ENCODE measurements around the gene GTF2F1.
"Not testable (repeated sequence)": the region's sequence is repeated elsewhere in the genome, so short reads cannot be mapped to it uniquely, and the experiment has no call there.

Gene GTF2F1

DNA sequence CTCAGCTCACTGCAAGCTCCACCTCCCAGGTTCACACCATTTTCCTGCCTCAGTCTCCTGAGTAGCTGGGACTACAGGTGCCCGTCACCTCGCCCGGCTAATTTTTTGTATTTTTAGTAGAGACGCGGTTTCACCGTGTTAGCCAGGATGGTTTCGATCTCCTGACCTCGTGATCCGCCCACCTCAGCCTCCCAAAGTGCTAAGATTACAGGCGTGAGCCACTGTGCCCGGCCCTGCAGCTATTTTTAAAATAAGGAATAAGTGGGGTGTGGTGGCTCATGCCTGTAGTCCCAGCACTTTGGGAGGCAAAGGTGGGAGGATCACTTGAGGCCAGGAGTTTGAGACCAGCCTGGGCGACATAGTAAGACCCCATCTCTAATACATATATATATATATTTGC, 32.5 kb downstream of the GTF2F1 start:
- not testable (repeated sequence) for H3K36me3 ChIP-seq (ENCODE audit: insufficient read depth, low read length); H3K4me2 ChIP-seq (ENCODE audit: low read length); H3K27me3 ChIP-seq (ENCODE audit: control insufficient read depth, insufficient read depth, low read length); H3K9ac ChIP-seq (ENCODE audit: low read depth, low read length); H3K4me3 ChIP-seq (ENCODE audit: low read length); H3K9me3 ChIP-seq (replicated peaks; ENCODE audit: low read length)
- H3K4me1 ChIP-seq (ENCODE audit: control insufficient read depth, insufficient read depth, low read length) = peaks cover 16% of the 10 kb centered on the region

DNA sequence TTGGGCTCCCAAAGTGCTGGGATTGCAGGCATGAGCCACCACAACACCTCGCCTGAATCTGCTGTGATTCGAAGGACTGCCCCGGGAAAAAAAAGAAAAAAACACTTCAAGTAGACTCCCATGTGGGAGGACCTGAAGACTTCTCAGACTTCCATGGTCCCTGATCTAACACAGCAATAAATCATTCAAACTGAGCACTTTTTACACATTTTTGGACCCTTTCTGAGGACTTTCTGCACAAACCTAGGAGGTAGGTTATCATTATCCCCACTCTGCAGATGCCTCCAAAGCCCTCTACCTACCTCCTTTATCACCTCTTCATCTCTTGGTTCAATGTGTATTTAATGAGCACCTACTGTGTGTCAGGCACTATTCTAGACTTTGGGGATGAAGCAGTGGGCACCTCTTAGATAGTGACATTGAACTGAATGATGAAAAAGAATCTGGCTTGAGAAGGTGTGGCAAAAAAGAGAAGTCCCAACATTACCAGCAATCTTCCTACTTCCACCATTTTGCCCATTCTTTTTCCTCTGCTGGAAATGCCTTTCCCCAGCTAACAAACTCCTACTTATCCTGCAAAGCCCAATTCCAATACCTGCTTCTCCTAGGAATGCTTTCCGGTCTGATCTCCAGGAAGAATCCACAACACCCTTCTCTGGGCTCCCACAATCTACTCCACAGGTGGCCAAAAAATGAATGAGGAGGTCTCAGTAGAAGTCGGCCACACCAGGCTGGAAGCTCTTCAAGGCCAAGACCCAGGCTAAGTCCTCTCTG, 33.2 kb downstream of the GTF2F1 start:
- Histone ChIP-seq H3K4me2 (ENCODE audit: low read length) (no peak overlapping the region), H3K9ac (ENCODE audit: low read depth, low read length) (no peak overlapping the region), H3K9me3 (replicated peaks; ENCODE audit: low read length) (no peaks in the 10 kb centered on the region), H3K4me1 (ENCODE audit: control insufficient read depth, insufficient read depth, low read length) (peaks cover 16% of the 10 kb centered on the region), H3K27me3 (ENCODE audit: control insufficient read depth, insufficient read depth, low read length) (no peaks in the 10 kb centered on the region), H3K36me3 (ENCODE audit: insufficient read depth, low read length) (peaks cover 4% of the 10 kb centered on the region), H3K4me3 (ENCODE audit: low read length) (no peak overlapping the region)

DNA sequence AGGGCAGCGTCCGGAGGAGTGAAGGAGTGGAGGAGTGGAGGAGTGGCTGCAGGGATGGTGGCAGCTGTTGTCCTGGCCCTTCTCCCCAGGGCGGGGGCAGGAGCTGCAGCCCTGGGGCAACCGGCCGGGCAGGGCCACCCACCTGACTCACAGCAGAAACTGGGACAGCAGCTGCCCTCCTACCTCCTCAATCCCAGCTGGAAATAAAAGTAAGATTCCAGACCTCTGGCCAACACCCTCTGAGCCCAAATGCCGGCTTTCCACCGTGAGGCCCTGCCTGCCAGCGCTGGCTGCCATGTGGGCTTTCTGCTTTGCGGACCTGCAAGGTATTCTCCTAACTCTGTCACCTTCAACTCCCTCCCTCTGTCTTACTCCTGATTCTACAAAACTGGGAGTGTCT, 35.0 kb downstream of the GTF2F1 start:
- peaks cover 16% of the 10 kb centered on the region for H3K4me1 ChIP-seq (ENCODE audit: control insufficient read depth, insufficient read depth, low read length)
- H3K27me3 ChIP-seq (ENCODE audit: control insufficient read depth, insufficient read depth, low read length) = no peaks in the 10 kb centered on the region
- H3K9ac ChIP-seq (ENCODE audit: low read depth, low read length) = no peak overlapping the region
- H3K4me3 ChIP-seq (ENCODE audit: low read length) = no peak overlapping the region
- no peaks in the 10 kb centered on the region for H3K9me3 ChIP-seq (replicated peaks; ENCODE audit: low read length)
- H3K4me2 ChIP-seq (ENCODE audit: low read length) = no peak overlapping the region
- no peaks in the 10 kb centered on the region for H3K36me3 ChIP-seq (ENCODE audit: insufficient read depth, low read length)

DNA sequence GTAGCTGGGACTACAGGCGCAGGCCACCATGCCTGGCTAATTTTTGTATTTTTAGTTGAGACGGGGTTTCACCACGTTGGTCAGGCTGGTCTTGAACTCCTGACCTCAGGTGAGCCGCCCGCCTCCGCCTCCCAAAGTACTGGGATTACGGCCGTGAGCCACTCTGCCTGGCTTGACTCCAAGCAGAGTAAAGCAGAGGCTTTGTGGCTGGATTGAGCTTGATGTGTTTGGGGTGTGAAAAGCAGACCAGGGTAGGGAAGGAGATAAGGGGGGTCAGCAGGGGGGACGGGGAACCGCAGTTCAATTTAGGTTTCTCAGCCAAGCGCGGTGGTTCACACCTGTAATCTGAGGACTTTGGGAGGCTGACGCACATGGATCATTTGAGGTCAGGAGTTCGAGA, 35.8 kb downstream of the GTF2F1 start:
- H3K9me3 ChIP-seq (replicated peaks; ENCODE audit: low read length) = no peaks in the 10 kb centered on the region
- H3K9ac ChIP-seq (ENCODE audit: low read depth, low read length) = no peak overlapping the region
- no peaks in the 10 kb centered on the region for H3K27me3 ChIP-seq (ENCODE audit: control insufficient read depth, insufficient read depth, low read length)
- no peak overlapping the region for H3K4me2 ChIP-seq (ENCODE audit: low read length)
- peaks cover 8% of the 10 kb centered on the region for H3K4me1 ChIP-seq (ENCODE audit: control insufficient read depth, insufficient read depth, low read length)
- H3K4me3 ChIP-seq (ENCODE audit: low read length) = no peak overlapping the region
- H3K36me3 ChIP-seq (ENCODE audit: insufficient read depth, low read length) = no peaks in the 10 kb centered on the region

DNA sequence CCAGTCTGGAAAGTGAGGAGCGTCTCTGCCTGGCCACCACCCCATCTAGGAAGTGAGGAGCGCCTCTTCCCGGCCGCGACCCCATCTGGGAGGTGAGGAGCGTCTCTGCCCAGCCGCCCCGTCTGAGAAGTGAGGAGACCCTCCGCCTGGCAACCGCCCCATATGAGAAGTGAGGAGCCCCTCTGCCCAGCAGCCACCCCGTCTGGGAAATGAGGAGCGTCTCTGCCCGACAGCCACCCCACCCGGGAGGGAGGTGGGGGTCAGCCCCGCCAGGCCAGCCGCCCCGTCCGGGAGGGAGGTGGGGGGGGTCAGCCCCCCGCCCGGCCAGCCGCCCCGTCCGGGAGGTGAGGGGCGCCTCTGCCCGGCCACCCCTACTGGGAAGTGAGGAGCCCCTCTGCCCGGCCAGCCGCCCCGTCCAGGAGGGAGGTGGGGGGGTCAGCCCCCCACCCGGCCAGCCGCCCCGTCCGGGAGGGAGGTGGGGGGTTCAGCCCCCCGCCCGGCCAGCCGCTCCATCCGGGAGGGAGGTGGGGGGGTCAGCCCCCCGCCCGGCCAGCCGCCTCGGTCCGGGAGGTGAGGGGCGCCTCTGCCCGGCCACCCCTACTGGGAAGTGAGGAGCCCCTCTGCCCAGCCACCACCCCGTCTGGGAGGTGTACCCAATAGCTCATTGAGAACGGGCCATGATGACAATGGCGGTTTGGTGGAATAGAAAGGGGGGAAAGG, 37.5 kb downstream of the GTF2F1 start:
- not testable (repeated sequence) for H3K4me1 ChIP-seq (ENCODE audit: control insufficient read depth, insufficient read depth, low read length); H3K4me3 ChIP-seq (ENCODE audit: low read length); H3K4me2 ChIP-seq (ENCODE audit: low read length); H3K27me3 ChIP-seq (ENCODE audit: control insufficient read depth, insufficient read depth, low read length); H3K9ac ChIP-seq (ENCODE audit: low read depth, low read length); H3K9me3 ChIP-seq (replicated peaks; ENCODE audit: low read length); H3K36me3 ChIP-seq (ENCODE audit: insufficient read depth, low read length)

DNA sequence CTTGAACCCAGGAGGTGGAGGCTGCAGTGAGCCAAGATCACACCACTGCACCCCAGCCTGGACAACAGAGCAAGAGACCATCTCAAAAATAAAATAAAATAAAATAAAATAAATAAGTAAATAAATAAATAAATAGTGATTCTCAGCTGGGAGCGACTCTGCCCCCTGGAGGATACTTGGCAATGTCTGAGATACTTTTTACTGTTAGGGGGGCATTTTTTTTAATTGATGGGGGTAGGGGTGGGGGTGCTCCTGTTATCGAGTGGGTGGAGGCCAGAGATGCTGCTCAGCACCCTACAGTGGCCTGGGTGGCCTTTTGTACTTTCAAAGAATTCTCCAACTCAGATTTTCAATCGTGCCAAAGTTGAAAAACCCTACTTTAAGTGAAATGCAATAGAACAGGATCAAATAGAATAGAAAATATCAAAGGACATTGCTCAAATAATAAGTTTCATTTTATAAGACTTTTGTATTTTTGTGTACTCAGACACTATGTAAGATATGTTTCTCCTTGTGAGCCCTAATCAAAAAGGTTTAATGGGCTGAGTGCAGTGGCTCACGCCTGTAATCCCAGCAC, 38.8 kb downstream of the GTF2F1 start:
- no peaks in the 10 kb centered on the region for H3K27me3 ChIP-seq (ENCODE audit: control insufficient read depth, insufficient read depth, low read length)
- H3K4me3 ChIP-seq (ENCODE audit: low read length) = no peak overlapping the region
- H3K4me2 ChIP-seq (ENCODE audit: low read length) = no peak overlapping the region
- no peak overlapping the region for H3K9ac ChIP-seq (ENCODE audit: low read depth, low read length)
- no peaks in the 10 kb centered on the region for H3K36me3 ChIP-seq (ENCODE audit: insufficient read depth, low read length)
- H3K4me1 ChIP-seq (ENCODE audit: control insufficient read depth, insufficient read depth, low read length) = peaks cover 7% of the 10 kb centered on the region
- no peaks in the 10 kb centered on the region for H3K9me3 ChIP-seq (replicated peaks; ENCODE audit: low read length)

DNA sequence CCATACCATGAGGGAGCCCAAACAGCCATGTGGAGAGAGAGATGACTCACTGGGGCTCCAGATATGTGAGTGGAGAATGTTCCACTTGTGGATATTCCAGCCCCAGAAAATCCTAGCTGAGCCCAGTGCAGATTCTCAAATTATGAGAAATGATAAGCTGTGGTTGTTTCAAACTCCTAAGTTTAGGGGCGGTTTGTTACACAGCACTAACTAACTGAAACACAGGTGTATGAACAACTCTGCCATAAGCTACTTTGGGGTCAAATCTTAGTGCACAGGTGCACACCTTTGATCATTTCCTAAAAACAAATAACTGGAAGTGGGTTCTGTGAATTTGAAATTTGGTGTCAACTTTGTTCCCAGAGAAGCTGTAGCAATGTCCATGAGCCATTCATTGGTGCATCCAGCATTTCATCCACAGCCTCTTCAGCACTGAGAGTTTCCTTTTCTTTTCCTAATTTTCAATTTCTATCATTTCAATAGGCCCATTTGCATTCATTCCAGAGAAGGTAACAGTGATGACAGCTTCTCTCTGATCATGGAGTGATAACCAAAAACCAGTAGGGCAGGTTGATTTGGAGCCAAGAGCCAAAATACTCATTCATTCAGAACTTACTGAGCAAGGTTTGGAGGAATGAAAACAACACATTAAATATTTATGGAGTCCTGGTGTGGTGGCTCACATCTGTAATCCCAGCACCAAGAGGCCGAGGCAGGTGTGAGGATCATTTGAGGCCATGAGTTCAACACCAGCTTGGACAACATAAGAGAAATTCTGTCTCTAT, 40.4 kb downstream of the GTF2F1 start:
- Histone ChIP-seq H3K9ac (ENCODE audit: low read depth, low read length) (no peak overlapping the region), H3K36me3 (ENCODE audit: insufficient read depth, low read length) (no peaks in the 10 kb centered on the region), H3K27me3 (ENCODE audit: control insufficient read depth, insufficient read depth, low read length) (no peaks in the 10 kb centered on the region), H3K4me1 (ENCODE audit: control insufficient read depth, insufficient read depth, low read length) (no peaks in the 10 kb centered on the region), H3K9me3 (replicated peaks; ENCODE audit: low read length) (no peaks in the 10 kb centered on the region), H3K4me2 (ENCODE audit: low read length) (no peak overlapping the region), H3K4me3 (ENCODE audit: low read length) (no peak overlapping the region)

DNA sequence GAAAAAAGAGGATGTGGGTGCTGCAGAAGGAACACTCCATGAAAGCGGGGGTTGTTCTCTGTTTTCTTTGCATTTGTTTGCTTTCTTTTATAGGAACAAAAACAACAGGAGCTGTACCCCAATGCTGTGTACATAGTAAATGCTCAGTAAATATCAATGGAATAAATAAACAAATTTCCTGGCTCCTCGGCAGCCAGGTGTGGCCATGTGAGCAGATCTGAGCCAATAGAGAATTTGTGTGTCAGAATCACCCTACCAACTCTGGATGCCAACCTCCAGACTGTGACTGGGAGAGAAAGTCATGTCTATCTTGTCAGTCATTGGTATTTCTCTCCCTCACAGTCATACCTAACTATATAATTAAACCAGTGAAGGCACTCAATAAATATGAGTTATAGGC, 42.3 kb downstream of the GTF2F1 start:
- Histone ChIP-seq H3K4me1 (ENCODE audit: control insufficient read depth, insufficient read depth, low read length) (no peaks in the 10 kb centered on the region), H3K27me3 (ENCODE audit: control insufficient read depth, insufficient read depth, low read length) (no peaks in the 10 kb centered on the region), H3K4me2 (ENCODE audit: low read length) (no peak overlapping the region), H3K4me3 (ENCODE audit: low read length) (no peak overlapping the region), H3K9ac (ENCODE audit: low read depth, low read length) (no peak overlapping the region), H3K9me3 (replicated peaks; ENCODE audit: low read length) (no peaks in the 10 kb centered on the region), H3K36me3 (ENCODE audit: insufficient read depth, low read length) (no peaks in the 10 kb centered on the region)

DNA sequence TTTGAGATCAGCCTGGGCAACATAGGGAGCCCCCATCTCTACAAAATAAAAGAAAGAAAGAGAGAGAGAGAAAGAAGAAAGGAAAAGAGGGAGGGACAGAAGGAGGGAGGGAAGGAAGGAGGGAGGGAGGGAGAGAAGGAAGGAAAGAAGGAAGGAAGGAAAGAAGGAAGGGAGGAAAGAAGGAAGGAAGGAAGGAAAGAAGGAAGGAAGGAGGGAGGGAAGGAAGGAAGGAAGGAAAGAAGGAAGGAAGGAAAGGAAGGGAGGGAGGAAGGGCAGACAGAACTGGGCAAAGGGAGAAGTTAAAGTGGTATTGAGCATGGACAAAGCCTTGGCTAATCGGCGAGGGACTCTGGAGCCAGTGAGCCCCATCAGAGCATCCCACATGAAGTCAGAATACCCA, 43.7 kb downstream of the GTF2F1 start:
- not testable (repeated sequence) for H3K4me3 ChIP-seq (ENCODE audit: low read length); H3K27me3 ChIP-seq (ENCODE audit: control insufficient read depth, insufficient read depth, low read length); H3K36me3 ChIP-seq (ENCODE audit: insufficient read depth, low read length); H3K4me1 ChIP-seq (ENCODE audit: control insufficient read depth, insufficient read depth, low read length); H3K9ac ChIP-seq (ENCODE audit: low read depth, low read length); H3K9me3 ChIP-seq (replicated peaks; ENCODE audit: low read length); H3K4me2 ChIP-seq (ENCODE audit: low read length)

DNA sequence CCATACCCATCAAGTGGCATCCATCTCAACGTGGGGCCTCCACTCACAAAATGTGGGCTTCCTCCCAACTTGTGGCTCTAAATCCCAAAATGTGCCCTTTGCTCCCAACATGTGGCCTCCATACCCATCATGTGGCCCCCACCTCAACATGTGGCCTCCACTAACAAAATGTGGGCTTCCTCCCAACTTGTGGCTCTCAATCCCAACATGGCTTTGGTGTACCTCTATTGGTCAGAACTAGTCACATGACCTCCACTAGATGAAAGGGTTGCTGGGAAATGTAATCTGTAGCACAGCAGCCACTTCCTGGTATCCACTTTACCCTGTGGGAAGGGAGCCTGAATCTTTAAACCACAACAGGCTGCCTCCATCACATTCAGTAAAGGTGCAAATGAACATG, 49.5 kb downstream of the GTF2F1 start:
- Histone ChIP-seq H3K9me3 (replicated peaks; ENCODE audit: low read length) (no peaks in the 10 kb centered on the region), H3K4me1 (ENCODE audit: control insufficient read depth, insufficient read depth, low read length) (no peaks in the 10 kb centered on the region), H3K27me3 (ENCODE audit: control insufficient read depth, insufficient read depth, low read length) (no peaks in the 10 kb centered on the region)

DNA sequence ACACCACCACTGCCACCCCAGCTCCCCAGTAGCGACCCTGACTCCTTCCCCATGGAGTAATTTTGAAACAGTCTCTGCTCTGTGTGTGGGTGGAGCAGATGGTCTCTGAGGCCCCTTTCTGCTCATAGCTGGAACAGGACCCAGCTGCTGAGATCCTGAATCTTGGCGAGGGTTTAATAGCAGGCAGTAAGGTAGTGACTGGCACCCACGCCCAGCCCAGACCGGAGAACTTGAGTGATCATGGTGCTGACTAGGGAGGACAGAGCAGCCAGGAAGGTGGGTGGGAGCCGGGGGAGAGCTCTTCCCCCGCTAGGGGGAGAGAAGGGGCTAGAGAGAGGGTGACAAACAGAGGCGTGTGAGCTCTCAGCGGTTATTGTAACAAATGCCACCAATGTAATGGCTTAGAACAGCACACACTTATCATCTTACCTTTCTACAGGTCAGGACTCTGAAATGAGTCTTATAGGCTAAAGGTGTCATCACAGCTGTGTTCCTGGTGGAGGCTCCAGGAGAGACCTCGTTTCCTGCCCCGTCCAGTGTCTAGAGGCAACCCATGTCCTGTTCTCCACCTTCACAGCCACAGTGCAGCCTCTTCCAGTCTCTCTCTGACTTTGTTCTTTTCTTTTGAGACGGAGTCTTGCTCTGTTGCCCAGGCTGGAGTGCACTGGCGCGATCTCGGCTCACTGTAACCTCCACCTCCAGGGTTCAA, 52.3 kb downstream of the GTF2F1 start:
- H3K9me3 ChIP-seq (replicated peaks; ENCODE audit: low read length) = no peaks in the 10 kb centered on the region
- no peak overlapping the region for H3K4me2 ChIP-seq (ENCODE audit: low read length)
- no peaks in the 10 kb centered on the region for H3K36me3 ChIP-seq (ENCODE audit: insufficient read depth, low read length)
- H3K4me3 ChIP-seq (ENCODE audit: low read length) = no peak overlapping the region
- H3K9ac ChIP-seq (ENCODE audit: low read depth, low read length) = no peak overlapping the region
- H3K4me1 ChIP-seq (ENCODE audit: control insufficient read depth, insufficient read depth, low read length) = no peaks in the 10 kb centered on the region
- H3K27me3 ChIP-seq (ENCODE audit: control insufficient read depth, insufficient read depth, low read length) = no peaks in the 10 kb centered on the region

More for the DNA sequence above, 49.5 kb downstream of the GTF2F1 start:
- Histone ChIP-seq H3K4me3 (ENCODE audit: low read length) (no peak overlapping the region), H3K4me2 (ENCODE audit: low read length) (no peak overlapping the region), H3K9ac (ENCODE audit: low read depth, low read length) (no peak overlapping the region), H3K36me3 (ENCODE audit: insufficient read depth, low read length) (no peaks in the 10 kb centered on the region)

All from skeletal muscle satellite cell (primary cell).